ENCODE results near the gene PDE10A. TPM values are rescaled to one million over a fixed set of nuclear protein-coding genes. Genes with fewer than 3 reads are reported as not detected.

The PDE10A gene
- total RNA-seq, 1 experiment from 2014 or later, result 0.31 TPM

- Histone ChIP-seq H2BK5ac (ENCODE audit: insufficient read length, low read length) (no peak overlapping the region), H3K23ac (ENCODE audit: insufficient read length, low read depth, low read length) (no peak overlapping the region), H3T11ph (ENCODE audit: low read length) (no peak overlapping the region), H3K79me1 (ENCODE audit: insufficient read depth, low read depth, low read length, poor library complexity, severe bottlenecking) (no peaks in the 10 kb centered on the region), H3K4ac (ENCODE audit: low read depth, low read length) (no peak overlapping the region), H4K20me1 (ENCODE audit: control insufficient read depth, insufficient read depth, insufficient read length) (no peaks in the 10 kb centered on the region), H2AFZ (ENCODE audit: low read length) (no peak overlapping the region), H4K91ac (ENCODE audit: insufficient read length, low read depth, low read length) (no peak overlapping the region), H3K9ac (ENCODE audit: extremely low read depth, insufficient read length, low read length) (no peak overlapping the region), H3K4me1 (ENCODE audit: insufficient read depth, low read length) (no peaks in the 10 kb centered on the region), H3K56ac (ENCODE audit: insufficient read length, low read depth, low read length) (no peak overlapping the region), H2BK120ac (ENCODE audit: low read depth, low read length, poor library complexity, severe bottlenecking) (no peak overlapping the region), H2BK12ac (ENCODE audit: insufficient read length, low read depth, low read length) (no peak overlapping the region), H4K5ac (ENCODE audit: insufficient read length, low read depth, low read length) (no peak overlapping the region), H3K23me2 (ENCODE audit: insufficient read length, low read depth, low read length, poor library complexity, severe bottlenecking) (no peaks in the 10 kb centered on the region), H2BK15ac (ENCODE audit: low read depth, low read length) (no peak overlapping the region), H2BK20ac (ENCODE audit: low read depth, low read length, poor library complexity, severe bottlenecking) (no peak overlapping the region), H3K79me2 (ENCODE audit: insufficient read depth, low read length) (no peaks in the 10 kb centered on the region), H4K8ac (replicated peaks; ENCODE audit: insufficient read length, low read depth, low read length) (no peak overlapping the region), H3K27ac (ENCODE audit: insufficient read length, low read depth, low read length) (no peak overlapping the region), H3K9me3 (ENCODE audit: control insufficient read depth, low read depth, low read length) (no peaks in the 10 kb centered on the region), H3K27me3 (ENCODE audit: insufficient read depth, low read length) (no peaks in the 10 kb centered on the region), H3K18ac (ENCODE audit: insufficient read length, low read depth, low read length) (no peak overlapping the region), H3K4me2 (ENCODE audit: insufficient read depth, insufficient read length, low read length) (no peak overlapping the region), H2AK5ac (ENCODE audit: insufficient read length, low read length) (no peak overlapping the region), H3K14ac (ENCODE audit: insufficient read depth, low read length) (no peak overlapping the region)
- peaks cover 0 to 1% of the 10 kb centered on the region in 2 experiments; a peak in 2 of 5 replicates for H3K9me3 Mint-ChIP-seq
- no CpG with 5 or more reads among the region's 6 CpGs for WGBS (ENCODE audit: extremely low coverage, insufficient read length, low lambda C conversion rate)
- DNase-seq, result no peak
- peaks cover 20 to 29% of the 10 kb centered on the region in 2 experiments for H3K4me1 Mint-ChIP-seq
- no peak overlapping the region for H3K27ac Mint-ChIP-seq
- TF ChIP-seq CTCF (conservative IDR thresholded peaks at IDR 0.05), result no peak
- H3K27me3 Mint-ChIP-seq (ENCODE audit: low read depth), result peaks cover 4% of the 10 kb centered on the region
- H3K36me3 Mint-ChIP-seq (ENCODE audit: insufficient read depth in 1 of 3, low read depth in 3 of 3), result no peaks in the 10 kb centered on the region; a peak in 1 of 7 replicates
- no peak overlapping the region for H3K4me3 Mint-ChIP-seq
Measured at GRCh38 chr6:165677091-165677490, 14.1 kb upstream of the PDE10A start.

Data from H9 (cell line).